GM21717 (cell line): ENCODE measurements around the gene UNC13B.
"Not testable (repeated sequence)": the region's sequence is repeated elsewhere in the genome, so short reads cannot be mapped to it uniquely, and the experiment has no call there.

Experiments
- ATAC-seq: cut with Tn5 transposase; IDR thresholded peaks from one replicate; pipeline ENCODE4 v1.9.1; 2021; ENCODE audit warnings: mild to moderate bottlenecking, moderate library complexity; ENCODE audit not compliant: unreplicated experiment

Gene UNC13B

GRCh38 chr9:35162605-35163315 lies 951 bp downstream of the UNC13B start:
- ATAC-seq = no peak

GRCh38 chr9:35163413-35163812 lies 1.6 kb downstream of the UNC13B start:
- ATAC-seq = no peak

GRCh38 chr9:35164711-35165110 lies 2.9 kb downstream of the UNC13B start:
- no peak for ATAC-seq

DNA sequence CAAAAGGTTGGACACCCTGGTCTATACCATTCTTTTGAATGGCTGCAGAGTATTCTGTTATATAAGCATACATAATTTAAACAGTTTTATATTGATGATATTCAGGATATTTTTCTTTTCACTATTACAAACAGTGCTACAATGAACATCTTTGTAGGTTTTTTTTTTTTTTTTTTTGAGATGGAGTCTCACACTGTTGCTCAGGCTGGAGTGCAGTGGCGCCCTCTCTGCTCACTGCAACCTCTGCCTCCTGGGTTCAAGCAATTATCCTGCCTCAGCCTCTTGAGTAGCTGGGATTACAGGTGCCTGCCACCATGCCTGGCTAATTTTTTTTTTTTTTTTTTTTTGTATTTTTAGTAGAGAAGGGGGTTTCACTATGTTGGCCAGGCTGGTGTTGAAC lies 5.6 kb downstream of the UNC13B start:
- not testable (repeated sequence) for ATAC-seq

DNA sequence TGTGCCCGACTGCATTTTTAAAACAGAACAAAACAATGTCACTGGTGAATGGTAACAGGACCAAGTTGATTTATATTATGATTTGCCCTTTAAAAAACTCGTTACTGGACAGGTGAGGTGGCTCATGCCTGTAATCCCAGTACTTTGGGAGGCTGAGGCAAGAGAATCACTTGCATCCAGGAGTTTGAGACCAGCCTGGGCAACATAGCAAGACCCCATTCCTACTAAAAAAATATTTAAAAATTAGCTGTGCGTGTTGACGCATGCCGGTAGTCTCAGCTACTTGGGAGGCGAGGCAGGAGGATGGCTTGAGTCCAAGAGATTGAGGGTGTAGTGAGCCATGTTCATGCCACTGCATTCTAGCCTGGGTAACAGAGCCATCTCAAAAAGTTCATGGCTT lies 7.2 kb downstream of the UNC13B start:
- ATAC-seq = no peak

DNA sequence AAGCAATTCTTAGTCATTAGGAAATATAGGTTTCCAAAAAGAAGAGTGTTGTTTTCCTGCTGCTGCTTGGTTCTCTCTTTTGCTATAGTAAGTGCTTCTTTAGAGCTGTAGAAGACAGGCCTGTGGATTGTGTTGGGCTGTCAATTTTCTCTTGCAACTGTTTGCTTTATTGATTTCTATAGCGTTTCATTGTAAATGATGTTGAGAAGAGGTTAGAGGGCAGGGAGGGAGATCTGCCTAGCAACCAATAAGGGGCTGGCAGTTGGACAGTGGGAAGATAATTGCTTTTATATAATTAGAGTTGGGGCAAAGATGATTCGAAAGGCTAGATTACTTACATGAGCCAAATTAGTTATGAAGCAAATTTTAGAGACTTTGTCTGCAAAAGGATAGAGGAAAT lies 11.1 kb downstream of the UNC13B start:
- ATAC-seq = no peak

- no peak for ATAC-seq
Observed at GRCh38 chr9:35177520-35177919, 15.7 kb downstream of the UNC13B start.

DNA sequence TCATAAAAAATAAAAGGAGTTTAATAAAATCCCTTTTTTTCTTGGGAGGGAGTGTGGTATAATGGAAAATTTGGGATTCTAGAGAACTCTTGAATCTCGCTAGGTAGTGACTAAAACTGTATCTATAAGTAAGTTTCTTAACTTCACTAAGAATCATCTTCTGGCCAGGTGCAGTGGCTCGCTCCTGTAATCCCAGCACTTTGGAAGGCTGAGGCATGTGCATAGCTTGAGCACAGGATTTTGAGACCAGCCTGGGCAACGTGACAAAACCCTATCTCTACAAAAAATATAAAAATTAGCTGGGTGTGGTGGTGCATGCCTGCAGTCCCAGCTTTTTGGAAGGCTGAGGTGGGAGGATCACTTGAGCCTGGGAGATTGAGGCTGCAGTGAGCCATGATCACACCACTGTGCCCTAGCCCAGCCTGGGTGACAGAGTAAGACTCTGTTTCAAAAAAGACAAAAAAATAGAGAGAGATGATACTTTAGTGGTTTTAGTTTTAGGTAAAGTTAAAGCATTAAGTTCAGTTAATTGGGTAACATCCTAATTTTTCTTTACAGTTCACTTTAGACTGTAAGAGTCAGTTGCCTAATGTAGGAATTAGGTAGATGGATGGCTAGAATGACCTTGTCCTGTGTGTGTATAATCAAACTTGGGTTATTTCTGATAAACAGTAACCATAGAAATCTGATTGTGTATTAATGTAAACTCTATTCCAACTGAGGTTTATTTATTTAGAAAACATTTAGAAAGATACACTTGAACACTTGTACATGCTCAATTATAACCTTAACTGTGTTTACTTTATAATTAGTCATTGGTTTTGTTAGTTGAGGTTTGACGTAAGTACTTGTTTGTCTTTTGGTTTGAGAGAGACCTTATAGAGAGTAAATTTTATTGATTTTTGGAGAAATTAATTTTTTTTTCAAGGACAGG lies 17.8 kb downstream of the UNC13B start:
- no peak for ATAC-seq

GRCh38 chr9:35180801-35181200 lies 19.0 kb downstream of the UNC13B start:
- ATAC-seq = no peak

- not testable (repeated sequence) for ATAC-seq
Observed at GRCh38 chr9:35182401-35182800, 20.6 kb downstream of the UNC13B start.

DNA sequence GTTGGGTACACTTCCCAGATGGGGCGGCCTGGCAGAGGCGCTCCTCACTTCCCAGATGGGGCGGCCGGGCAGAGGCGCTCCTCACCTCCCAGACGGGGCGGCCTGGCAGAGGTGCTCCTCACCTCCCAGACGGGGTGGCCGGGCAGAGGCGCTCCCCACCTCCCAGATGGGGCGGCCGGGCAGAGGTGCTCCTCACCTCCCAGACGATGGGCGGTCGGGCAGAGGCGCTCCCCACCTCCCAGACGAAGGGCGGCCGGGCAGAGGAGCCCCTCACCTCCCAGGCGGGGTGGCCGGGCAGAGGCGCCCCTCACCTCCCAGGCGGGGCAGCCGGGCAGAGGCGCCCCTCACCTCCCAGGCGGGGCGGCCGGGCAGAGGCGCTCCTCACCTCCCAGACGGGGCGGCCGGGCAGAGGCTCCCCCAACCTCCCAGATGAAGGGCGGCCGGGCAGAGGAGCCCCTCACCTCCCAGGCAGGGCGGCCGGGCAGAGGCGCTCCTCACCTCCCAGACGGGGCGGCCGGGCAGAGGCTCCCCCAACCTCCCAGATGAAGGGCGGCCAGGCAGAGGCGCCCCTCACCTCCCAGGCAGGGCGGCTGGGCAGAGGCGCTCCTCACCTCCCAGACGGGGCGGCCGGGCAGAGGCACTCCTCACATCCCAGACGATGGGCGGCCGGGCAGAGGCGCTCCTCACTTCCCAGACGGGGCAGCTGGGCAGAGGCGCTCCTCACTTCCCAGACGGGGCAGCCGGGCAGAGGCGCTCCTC lies 21.4 kb downstream of the UNC13B start:
- not testable (repeated sequence) for ATAC-seq

DNA sequence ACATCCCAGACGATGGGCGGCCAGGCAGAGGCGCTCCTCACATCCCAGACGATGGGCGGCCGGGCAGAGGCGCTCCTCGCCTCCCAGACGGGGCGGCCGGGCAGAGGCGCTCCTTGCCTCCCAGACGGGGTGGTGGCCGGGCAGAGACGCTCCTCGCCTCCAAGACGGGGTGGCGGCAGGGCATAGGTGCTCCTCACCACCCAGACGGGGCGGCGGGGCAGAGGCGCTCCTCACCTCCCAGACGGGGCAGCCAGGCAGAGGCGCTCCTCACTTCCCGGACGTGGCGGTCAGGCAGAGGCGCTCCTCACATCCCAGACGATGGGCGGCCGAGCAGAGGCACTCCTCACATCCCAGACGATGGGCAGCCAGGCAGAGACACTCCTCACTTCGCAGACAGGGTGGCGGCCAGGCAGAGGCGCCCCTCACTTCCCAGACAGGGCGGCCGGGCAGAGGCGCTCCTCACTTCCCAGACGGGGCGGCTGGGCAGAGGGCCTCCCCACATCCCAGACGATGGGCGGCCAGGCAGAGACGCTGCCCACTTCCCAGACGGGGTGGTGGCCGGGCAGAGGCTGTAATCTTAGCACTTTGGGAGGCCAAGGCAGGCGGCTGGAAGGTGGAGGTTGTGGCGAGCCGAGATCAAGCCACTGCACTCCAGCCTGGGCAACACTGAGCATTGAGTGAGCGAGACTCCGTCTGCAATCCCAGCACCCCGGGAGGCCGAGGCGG lies 22.1 kb downstream of the UNC13B start:
- ATAC-seq = not testable (repeated sequence)

GRCh38 chr9:35186524-35186923 lies 24.7 kb downstream of the UNC13B start:
- no peak for ATAC-seq

- ATAC-seq = no peak
Observed at GRCh38 chr9:35190203-35190602, 28.4 kb downstream of the UNC13B start.

DNA sequence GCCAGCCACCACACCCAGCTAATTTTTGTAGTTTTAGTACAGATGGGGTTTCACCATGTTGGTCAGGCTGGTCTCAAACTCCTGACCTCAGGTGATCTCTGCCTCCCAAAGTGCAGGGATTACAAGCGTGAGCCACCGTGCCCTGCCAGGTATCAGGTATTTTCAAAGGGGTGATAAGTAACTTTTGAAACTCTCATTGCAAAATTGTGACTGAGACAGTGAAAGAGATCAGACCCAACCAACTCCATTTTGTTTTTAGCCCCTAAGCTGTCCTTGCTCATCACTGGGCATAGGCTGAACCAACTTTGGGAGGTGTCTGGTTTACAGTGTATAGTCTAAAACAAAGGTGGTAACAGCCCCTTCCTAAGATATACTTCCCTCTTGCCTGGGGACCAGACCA lies 29.3 kb downstream of the UNC13B start:
- no peak for ATAC-seq

DNA sequence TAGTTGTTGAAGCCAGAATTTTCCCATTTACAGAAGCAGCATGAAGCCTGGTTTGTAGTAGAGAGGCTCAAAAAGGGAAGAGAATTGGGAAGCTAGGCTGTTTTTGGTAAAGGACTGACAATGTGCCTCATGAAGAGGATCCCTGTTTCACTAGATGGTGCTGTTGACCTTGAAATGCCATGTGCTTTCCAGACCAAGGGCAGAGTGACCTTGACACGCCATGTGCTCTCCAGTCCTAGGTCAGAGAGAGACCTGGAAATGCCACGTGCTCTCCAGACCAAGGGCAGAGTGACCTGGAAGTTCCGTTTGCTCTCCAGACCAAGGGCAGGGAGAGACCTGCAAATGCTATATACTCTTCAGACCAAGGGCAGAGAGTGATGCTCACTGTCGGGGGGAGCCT lies 32.0 kb downstream of the UNC13B start:
- no peak for ATAC-seq

DNA sequence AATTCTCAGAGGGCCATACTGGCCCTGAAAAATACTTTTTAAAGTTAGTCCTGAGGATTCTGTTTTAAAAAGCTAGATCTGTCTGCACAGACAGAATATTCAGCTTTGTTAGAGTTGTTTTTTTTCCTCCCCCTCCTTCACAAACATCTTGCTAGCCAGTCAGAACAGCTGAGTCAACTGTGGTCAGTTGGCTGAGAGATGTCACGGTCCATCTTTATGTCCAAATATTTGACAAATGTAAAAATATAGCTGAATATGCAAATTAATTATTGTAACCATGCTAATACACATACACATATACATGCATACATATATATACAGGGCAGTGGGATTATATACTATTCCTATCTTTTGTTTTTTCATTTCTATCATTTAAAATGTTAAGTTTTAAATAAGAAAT lies 33.9 kb downstream of the UNC13B start:
- no peak for ATAC-seq

DNA sequence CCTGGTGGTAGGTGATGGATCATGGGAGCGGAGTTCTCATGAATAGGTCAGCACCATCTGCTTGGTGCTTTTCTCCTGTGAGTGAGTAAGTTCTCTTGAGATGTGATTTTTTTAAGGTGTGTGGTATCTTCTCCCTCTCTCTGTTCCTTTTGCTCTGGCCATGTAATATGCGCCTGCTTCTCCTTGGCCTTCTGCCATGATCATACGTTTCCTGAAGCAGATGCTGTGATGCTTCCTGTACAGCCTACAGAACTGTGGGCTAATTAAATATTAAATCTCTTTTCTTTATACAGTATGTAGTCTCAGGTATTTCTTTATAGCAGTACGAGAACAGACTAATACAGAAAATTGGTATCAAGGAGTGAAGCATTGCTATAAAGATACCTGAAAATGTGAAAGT lies 36.4 kb downstream of the UNC13B start:
- no peak for ATAC-seq

GRCh38 chr9:35203528-35203927 lies 41.7 kb downstream of the UNC13B start:
- ATAC-seq = no peak

GRCh38 chr9:35205340-35205739 lies 43.5 kb downstream of the UNC13B start:
- no peak for ATAC-seq

DNA sequence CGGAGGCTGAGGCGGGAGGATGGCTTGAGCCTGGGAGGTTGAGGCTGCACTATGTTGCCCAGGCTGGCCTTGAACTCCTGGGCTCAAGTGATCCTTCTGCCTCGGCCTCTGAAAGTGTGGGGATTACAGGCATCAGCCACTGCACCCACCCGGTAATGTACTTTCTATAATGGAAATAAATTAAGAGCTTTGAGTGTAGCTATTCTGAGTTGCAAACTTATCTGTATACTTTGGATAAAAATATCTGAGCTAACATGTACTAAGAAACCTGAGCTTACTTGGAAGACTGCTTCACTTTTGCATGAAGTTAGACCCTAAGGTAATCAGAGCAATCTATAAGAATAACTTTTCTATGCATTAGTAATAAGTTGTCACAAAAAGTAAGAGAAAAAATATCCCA lies 50.0 kb downstream of the UNC13B start:
- ATAC-seq = no peak
